Heart right ventricle (tissue), 16 donors: ENCODE results near the gene PLEKHA7. TPM values are rescaled to one million over a fixed set of nuclear protein-coding genes. Genes with fewer than 3 reads are reported as not detected.
A peak's percentile ranks its signal among the peaks of the same experiment; 100 is the strongest.

ENCODE experiments used
- ATAC-seq, 8 donors: fragments of 200-7000 bp; cut with Tn5 transposase; one replicate each; pipeline ENCODE4 v1.9.1; 2020; ENCODE audit warnings: mild to moderate bottlenecking in 8 of 8, moderate library complexity in 8 of 8, moderate number of reproducible peaks in 1 of 8
- DNase-seq, 2 donors: peaks; one replicate each; pipeline ENCODE4 v3.0.0-alpha.2; 2020
- H3K27ac ChIP-seq, 10 donors: fragments of 200-600 bp; sonication (generic) in 2 of 10; one replicate each; pipeline versions ENCODE4 v1.5.0 to v1.8.0; 2020 to 2022; ENCODE audit warnings: mild to moderate bottlenecking in 3 of 10
- H3K27me3 ChIP-seq, 7 donors: fragments of 200-600 bp; one replicate each; pipeline ENCODE4 v1.8.0; 2021 to 2022; ENCODE audit warnings: mild to moderate bottlenecking in 2 of 7
- H3K36me3 ChIP-seq, 9 donors: fragments of 200-600 bp; sonication (generic) in 1 of 9; one replicate each; pipeline versions ENCODE4 v1.5.0 to v1.8.0; 2020 to 2022; ENCODE audit warnings: mild to moderate bottlenecking in 2 of 9
- H3K4me1 ChIP-seq, 9 donors: fragments of 200-600 bp; sonication (generic) in 1 of 9; one replicate each; pipeline versions ENCODE4 v1.5.0 to v1.8.0; 2020 to 2022; ENCODE audit warnings: mild to moderate bottlenecking in 4 of 9
- H3K4me3 ChIP-seq, 10 donors: fragments of 200-600 bp; sonication (generic) in 2 of 10; one replicate each; pipeline versions ENCODE4 v1.5.0 to v1.8.0; 2020 to 2022; ENCODE audit warnings: mild to moderate bottlenecking in 7 of 10, moderate library complexity in 2 of 10
- H3K9me3 ChIP-seq, 11 donors: fragments of 200-600 bp in 10 of 11; sonication (generic) in 2 of 11; one replicate each; pipeline versions ENCODE4 v1.5.0 to v1.8.0; 2013 to 2022; ENCODE audit warnings: mild to moderate bottlenecking in 2 of 11, control low read depth in 1 of 11, moderate library complexity in 1 of 11
- CTCF ChIP-seq, 9 donors: fragments of 200-600 bp; sonication (generic) in 2 of 9; IDR thresholded peaks; one replicate each; pipeline versions ENCODE4 v1.5.0 to v1.8.0; 2021 to 2022; ENCODE audit warnings: antibody characterized with exemption in 9 of 9, mild to moderate bottlenecking in 5 of 9, moderate library complexity in 1 of 9
- WGBS, 2 donors: extraction: QIAGEN DNeasy Blood & Tissue Kit; methylation state at CpG; one replicate each; pipeline ENCODE4 v1.1.7; 2013; ENCODE audit warnings: inconsistent platforms in 1 of 2; 5-methylcytosine and 5-hydroxymethylcytosine counted together
- intact Hi-C, 10 donors: fragments of 100-400 bp; cut with DNase I; formaldehyde crosslinking; loops; one replicate each; pipeline versions ENCODE4 v1.11.1 to v1.14.2; 2022
- polyA plus RNA-seq, 2 donors: library from polyadenylated mRNA; stranded (reverse); fragments of 200-250 nt; gene quantifications; one replicate each; pipeline ENCODE4 v1.2.3, GENCODE V29; 2013
- total RNA-seq, 10 donors: library from RNA; stranded (reverse); fragmentation: NEBNext Ultra II Directional in 3 of 10; extraction: Animal tissue kit (Norgen Biotek cat#: 25700) in 3 of 10; gene quantifications; one replicate each; pipeline versions ENCODE4 v1.2.1 to v1.2.4, GENCODE V29; 2021 to 2023
- donor health status: Arrhythmogenic right ventricular cardiomyopathy.
- donor health status: ischemic (EF 13 %, LVEDD 7.1; RV severe dilation, severe dysfunction).
- donor health status: healthy with polysubstance abuse.
- donor health status: DM: no; HTN: yes; CAD: no.
- donor health status: DM: no; HTN: no; CAD: no.
- donor health status: ischemic (EF 25% LVEDD 6.9; RV normal size, moderate dysfunction).
- donor health status: ischemic (EF 25% LVEDD 5.7; RV mildly dilated, moderate dysfunction).
- donor health status: healthy.
- donor health status: DM: yes; HTN: yes; CAD: no.
- donor health status: Ischemic cardiomyopathy.
- donor health status: ischemic (EF 35%, LVEDD 5.7; RV mildly dilated, moderate dysfunction).
- donor health status: nonischemic (EF 11% LVEDD 7.7; RV severe dilation, severe dysfunction).
- donor health status: DM: yes; HTN: yes; CAD: no.
- donor health status: PGD.
- donor health status: ischemic (EF 29% LVEDD 5.4; RV normal size, mild dysfunction).
- donor health status: nonischemic (EF 23%, LVEDD 6.1; RV moderate dilation, normal function).

PLEKHA7 gene
- total and polyA plus RNA-seq, 12 donors = 15.3 to 46.9 (median 24.0) TPM

- H3K36me3 ChIP-seq = peaks cover 0 to 57% (median 27%) of the 10 kb centered on the region in 9 donors
- WGBS, 2 donors = 92 to 95% methylated on average over 4 of the region's 4 CpGs
- peak overlapping the region in 1 of 10 donors; percentile 64 for H3K27ac ChIP-seq
- no peaks in the 10 kb centered on the region for H3K9me3 ChIP-seq
- intact Hi-C loops = no loop called here
- no peaks in the 10 kb centered on the region for H3K27me3 ChIP-seq
- ATAC-seq = peak in 3 of 8 donors; percentile 14 to 35 (median 19)
- no peak overlapping the region for H3K4me3 ChIP-seq
- DNase-seq = no peak
- H3K4me1 ChIP-seq = peaks cover 0 to 22% (median 4%) of the 10 kb centered on the region in 9 donors
- TF ChIP-seq CTCF (IDR thresholded peaks at IDR 0.05) = no peak
Measured at GRCh38 chr11:16758382-16759024, 255.7 kb downstream of the PLEKHA7 start.

GRCh38 chr11:16750417-16750816 lies 263.8 kb downstream of the PLEKHA7 start:
- no peak overlapping the region for H3K4me3 ChIP-seq
- no peak for TF ChIP-seq CTCF (IDR thresholded peaks at IDR 0.05)
- peaks cover 0 to 26% (median 18%) of the 10 kb centered on the region in 9 donors for H3K4me1 ChIP-seq
- H3K9me3 ChIP-seq = no peaks in the 10 kb centered on the region
- DNase-seq (no peak), ATAC-seq (no peak)
- peaks cover 0 to 100% (median 65%) of the 10 kb centered on the region in 9 donors for H3K36me3 ChIP-seq
- 0 to 46% methylated on average over 1 of the region's 1 CpG for WGBS, 2 donors
- H3K27ac ChIP-seq = no peak overlapping the region
- no peaks in the 10 kb centered on the region for H3K27me3 ChIP-seq
- intact Hi-C loops = no loop called here

GRCh38 chr11:16749666-16750065 lies 264.5 kb downstream of the PLEKHA7 start:
- no peaks in the 10 kb centered on the region for H3K27me3 ChIP-seq
- WGBS, 2 donors = 67 to 75% methylated on average over 2 of the region's 2 CpGs
- no peak for TF ChIP-seq CTCF (IDR thresholded peaks at IDR 0.05)
- DNase-seq = no peak
- intact Hi-C loops = no loop called here
- no peaks in the 10 kb centered on the region for H3K9me3 ChIP-seq
- H3K36me3 ChIP-seq = peaks cover 0 to 100% (median 60%) of the 10 kb centered on the region in 9 donors
- no peak for ATAC-seq
- H3K4me1 ChIP-seq = peaks cover 0 to 33% (median 25%) of the 10 kb centered on the region in 9 donors
- H3K27ac ChIP-seq = no peak overlapping the region
- no peak overlapping the region for H3K4me3 ChIP-seq

- WGBS, 2 donors = 98% methylated on average over 1 of the region's 1 CpG
- peaks cover 0 to 100% (median 55%) of the 10 kb centered on the region in 9 donors for H3K36me3 ChIP-seq
- no peak overlapping the region for H3K27ac ChIP-seq
- no peaks in the 10 kb centered on the region for H3K9me3 ChIP-seq
- no peak overlapping the region for H3K4me3 ChIP-seq
- TF ChIP-seq CTCF (IDR thresholded peaks at IDR 0.05) = no peak
- intact Hi-C loops = no loop called here
- DNase-seq = no peak
- H3K4me1 ChIP-seq = peaks cover 0 to 39% (median 28%) of the 10 kb centered on the region in 9 donors
- no peak for ATAC-seq
- no peaks in the 10 kb centered on the region for H3K27me3 ChIP-seq
Measured at GRCh38 chr11:16749092-16749491, 265.1 kb downstream of the PLEKHA7 start.
